Upper lobe of left lung (tissue), 6 donors: ENCODE data around the gene CAMKV. TPM values are rescaled to one million over a fixed set of nuclear protein-coding genes. Genes with fewer than 3 reads are reported as not detected.
"Not testable (repeated sequence)": the region's sequence is repeated elsewhere in the genome, so short reads cannot be mapped to it uniquely, and the experiment has no call there.

Experiments
- ATAC-seq, 2 donors: fragments of 200-7000 bp; cut with Tn5 transposase; one replicate each; pipeline ENCODE4 v1.9.1; 2022; ENCODE audit warnings: mild to moderate bottlenecking in 2 of 2, moderate library complexity in 2 of 2; ENCODE audit not compliant: low FRiP score in 2 of 2
- DNase-seq, 2 donors: peaks; one replicate each; pipeline ENCODE4 v3.0.0-alpha.2; 2019 to 2020
- H3K27ac ChIP-seq, 4 donors: fragments of 200-600 bp; sonication (generic); one replicate each; pipeline ENCODE4 v1.5.1; 2016 to 2019
- H3K27me3 ChIP-seq, 4 donors: fragments of 200-600 bp; sonication (generic); one replicate each; pipeline ENCODE4 v1.5.1; 2017 to 2019
- H3K36me3 ChIP-seq, 4 donors: fragments of 200-600 bp; sonication (generic); one replicate each; pipeline ENCODE4 v1.5.1; 2016 to 2019
- H3K4me1 ChIP-seq, 4 donors: fragments of 200-600 bp; sonication (generic); one replicate each; pipeline ENCODE4 v1.5.1; 2018 to 2019
- H3K4me3 ChIP-seq, 4 donors: fragments of 200-600 bp; sonication (generic); one replicate each; pipeline ENCODE4 v1.5.1; 2017 to 2019; ENCODE audit warnings: mild to moderate bottlenecking in 2 of 4, moderate library complexity in 1 of 4
- H3K9me3 ChIP-seq, 4 donors: fragments of 200-600 bp; sonication (generic); one replicate each; pipeline ENCODE4 v1.5.1; 2018 to 2019
- EP300 ChIP-seq, 4 donors: sonication (generic); formaldehyde crosslinking; IDR thresholded peaks; one replicate each; pipeline ENCODE4 v1.5.1; 2017; ENCODE audit warnings: antibody characterized with exemption in 4 of 4, control low read depth in 2 of 4
- POLR2A ChIP-seq, 4 donors: fragments of 450-650 bp; IDR thresholded peaks; one replicate each; pipeline ENCODE4 v1.5.1; 2016 to 2017; ENCODE audit warnings: antibody characterized with exemption in 4 of 4, mild to moderate bottlenecking in 2 of 4
- POLR2AphosphoS5 ChIP-seq, 2 donors: sonication (generic); formaldehyde crosslinking; IDR thresholded peaks; one replicate each; pipeline ENCODE4 v1.5.1; 2017; ENCODE audit warnings: antibody characterized with exemption in 2 of 2
- WGBS, 2 donors: methylation state at CpG; one replicate each; pipeline ENCODE4 v1.1.5; 2017 to 2018; 5-methylcytosine and 5-hydroxymethylcytosine counted together
- total RNA-seq, 6 donors: library from RNA; depleted of rRNA in 4 of 6; stranded (reverse); fragments of >200 nt in 4 of 6; gene quantifications; one replicate each; pipeline versions ENCODE4 v1.1.0 to v1.2.1, GENCODE V29; 2016 to 2021
- TF ChIP-seq, protein P1 (sequence below), 6 experiments: fragments of 450-650 bp in 4 of 6; fragments of 200-600 bp in 2 of 6; sonication (generic) in 2 of 6; IDR thresholded peaks; one replicate each; pipeline ENCODE4 v1.5.1; 2016 to 2019; ENCODE audit warnings: antibody characterized with exemption in 6 of 6
- donor health status: DM: no; HTN: no; CAD: no; lungs with moderate emphysema.
- donor health status: DM: no; HTN: yes; CAD: no; lungs with severe emphysema.

CAMKV gene
- total RNA-seq, 6 donors from 2014 or later, result 0.43 TPM; not detected in 5

DNA sequence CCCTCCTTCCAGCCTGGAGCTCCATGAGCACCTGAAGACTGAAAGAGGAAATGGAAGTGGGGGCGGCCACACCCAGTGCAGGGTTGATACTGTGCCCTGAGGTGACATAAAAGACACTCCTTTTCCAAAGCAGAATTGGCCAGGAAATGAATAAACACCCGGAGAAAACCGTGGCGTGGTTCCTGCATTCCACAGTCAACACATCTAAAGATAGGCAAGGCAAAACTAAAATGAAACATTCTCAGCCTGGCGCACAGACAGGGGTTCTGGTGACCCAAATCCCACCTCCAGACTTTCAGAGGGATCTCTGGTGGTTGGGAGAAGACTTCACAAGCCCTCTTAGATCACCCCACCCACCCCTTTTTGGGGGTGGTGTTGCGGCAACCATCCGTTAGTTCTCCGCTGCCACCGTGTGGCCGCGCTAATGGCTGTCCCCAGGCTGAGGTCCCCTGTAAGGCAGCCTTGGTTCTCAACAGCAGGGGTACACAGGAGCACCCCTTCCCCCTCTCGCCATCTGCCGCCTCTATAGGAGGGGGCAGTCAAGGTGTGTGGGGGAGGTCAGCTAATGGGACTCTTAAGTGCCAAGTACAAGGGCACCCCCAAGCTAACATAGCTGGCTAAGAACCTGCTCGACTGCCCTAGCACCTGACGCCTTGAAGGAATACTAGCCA lies 36.5 kb upstream of the CAMKV start:
- no peak for TF ChIP-seq EP300 (IDR thresholded peaks at IDR 0.05)
- TF ChIP-seq, protein P1, sequence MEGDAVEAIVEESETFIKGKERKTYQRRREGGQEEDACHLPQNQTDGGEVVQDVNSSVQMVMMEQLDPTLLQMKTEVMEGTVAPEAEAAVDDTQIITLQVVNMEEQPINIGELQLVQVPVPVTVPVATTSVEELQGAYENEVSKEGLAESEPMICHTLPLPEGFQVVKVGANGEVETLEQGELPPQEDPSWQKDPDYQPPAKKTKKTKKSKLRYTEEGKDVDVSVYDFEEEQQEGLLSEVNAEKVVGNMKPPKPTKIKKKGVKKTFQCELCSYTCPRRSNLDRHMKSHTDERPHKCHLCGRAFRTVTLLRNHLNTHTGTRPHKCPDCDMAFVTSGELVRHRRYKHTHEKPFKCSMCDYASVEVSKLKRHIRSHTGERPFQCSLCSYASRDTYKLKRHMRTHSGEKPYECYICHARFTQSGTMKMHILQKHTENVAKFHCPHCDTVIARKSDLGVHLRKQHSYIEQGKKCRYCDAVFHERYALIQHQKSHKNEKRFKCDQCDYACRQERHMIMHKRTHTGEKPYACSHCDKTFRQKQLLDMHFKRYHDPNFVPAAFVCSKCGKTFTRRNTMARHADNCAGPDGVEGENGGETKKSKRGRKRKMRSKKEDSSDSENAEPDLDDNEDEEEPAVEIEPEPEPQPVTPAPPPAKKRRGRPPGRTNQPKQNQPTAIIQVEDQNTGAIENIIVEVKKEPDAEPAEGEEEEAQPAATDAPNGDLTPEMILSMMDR (IDR thresholded peaks at IDR 0.05), result peak; percentile 50 to 79 (median 66)
- ATAC-seq (peak; percentile 66 to 73), DNase-seq (peak; percentile 70 to 85)
- H3K4me1 ChIP-seq, result peaks cover 41 to 51% (median 47%) of the 10 kb centered on the region in 4 donors
- WGBS, 2 donors, result 14 to 23% methylated on average over 9 to 14 of the region's 15 CpGs
- H3K27ac ChIP-seq, result peak overlapping the region; percentile 49 to 88 (median 79)
- no peaks in the 10 kb centered on the region for H3K9me3 ChIP-seq
- H3K4me3 ChIP-seq, result peak overlapping the region in 3 of 4 donors; percentile 15 to 42 (median 34)
- peaks cover 0 to 29% (median 16%) of the 10 kb centered on the region in 4 donors for H3K36me3 ChIP-seq
- H3K27me3 ChIP-seq, result no peaks in the 10 kb centered on the region

DNA sequence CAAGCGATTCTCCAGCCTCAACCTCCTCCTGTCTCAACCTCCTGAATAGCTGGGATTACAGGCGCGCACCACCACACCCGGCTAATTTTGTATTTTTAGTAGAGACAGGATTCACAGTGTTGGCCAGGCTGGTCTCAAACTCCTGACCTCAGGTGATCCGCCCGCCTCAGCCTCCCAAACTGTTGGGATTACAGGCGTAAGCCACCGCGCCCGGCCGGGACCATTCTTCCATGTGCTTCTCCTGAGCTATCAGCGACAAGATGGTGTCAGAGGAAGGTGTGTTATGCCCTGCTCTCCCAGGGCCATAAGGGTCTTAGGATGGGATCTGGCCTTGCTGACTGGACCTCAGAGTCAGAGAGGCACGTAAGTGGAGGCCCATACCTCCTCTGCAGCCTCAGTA lies 34.7 kb upstream of the CAMKV start:
- Histone ChIP-seq H3K36me3 (peaks cover 0 to 11% (median 4%) of the 10 kb centered on the region in 4 donors), H3K27ac (peak overlapping the region in 3 of 4 donors; percentile 82 to 88 (median 85)), H3K4me1 (peaks cover 47 to 66% (median 59%) of the 10 kb centered on the region in 4 donors), H3K4me3 (peak overlapping the region in 1 of 4 donors; percentile 55)
- peak in 1 of 2 donors; percentile 67 for DNase-seq
- WGBS, 2 donors, result 93 to 96% methylated on average over 9 to 13 of the region's 13 CpGs
- not testable (repeated sequence) for ATAC-seq, H3K9me3 ChIP-seq, H3K27me3 ChIP-seq

DNA sequence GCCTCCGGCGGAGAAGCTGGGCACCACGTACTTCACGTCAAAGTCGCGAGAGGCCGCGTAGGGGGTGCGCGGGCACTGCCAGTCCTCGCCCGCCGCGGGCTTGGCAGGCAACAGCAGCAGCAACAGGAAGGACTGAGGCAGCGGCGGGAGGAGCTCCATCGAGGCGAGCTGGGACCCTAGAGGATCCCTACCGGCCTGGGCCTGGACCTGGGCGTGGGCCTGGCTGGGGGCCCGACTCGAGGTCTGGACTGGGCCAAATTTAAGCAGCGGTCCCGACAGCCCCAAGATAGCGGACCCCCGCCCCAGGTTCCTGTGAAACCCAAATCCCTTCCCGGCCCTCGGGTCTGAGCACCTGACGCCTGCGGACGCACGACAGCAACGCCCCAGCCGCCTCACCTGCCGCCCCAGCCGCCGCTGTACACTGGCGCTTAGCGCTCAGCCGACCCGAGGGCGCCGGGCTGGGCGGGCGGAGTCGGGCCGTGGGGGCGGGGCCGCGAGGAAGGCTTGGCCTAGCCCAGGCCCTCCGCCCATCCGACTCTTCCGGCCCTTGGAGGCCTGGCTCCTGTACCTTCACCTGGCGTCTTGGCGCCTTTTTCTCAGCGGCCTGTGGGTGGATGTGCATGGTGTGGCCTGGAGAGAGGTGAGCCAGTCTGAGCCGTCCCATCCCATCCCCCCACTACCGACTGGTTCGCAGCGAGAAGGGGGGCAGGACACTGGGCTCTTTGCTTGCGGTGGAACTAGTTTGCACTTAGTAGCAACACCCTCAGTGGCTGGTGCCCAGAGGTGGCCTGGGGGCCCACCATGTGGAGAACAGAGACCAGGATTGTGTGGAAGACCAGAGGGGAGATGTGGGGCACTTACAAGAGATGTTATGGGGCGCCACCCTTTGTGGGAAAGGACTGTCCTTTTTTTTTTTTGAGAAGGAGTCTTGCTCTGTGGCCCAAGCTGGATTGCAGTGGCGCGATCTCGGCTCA lies 34.0 kb upstream of the CAMKV start, which contains the start of gene MST1R:
Gene MST1R (minus strand): TSS at position 423 of the 974 bp plus-strand sequence. CDS start 264 bp downstream, at position 159.
- H3K4me1 ChIP-seq, result peaks cover 47 to 66% (median 59%) of the 10 kb centered on the region in 4 donors
- peak; percentile 87 to 90 for ATAC-seq
- H3K36me3 ChIP-seq, result peaks cover 0 to 4% (median 1%) of the 10 kb centered on the region in 4 donors
- no peaks in the 10 kb centered on the region for H3K27me3 ChIP-seq
- peak within 1 kb of the TSS; percentile 34 to 55 (median 46) for H3K4me3 ChIP-seq
- no peaks in the 10 kb centered on the region for H3K9me3 ChIP-seq
- DNase-seq, result peak; percentile 93 to 98
- H3K27ac ChIP-seq, result peak within 1 kb of the TSS; percentile 66 to 88 (median 84)
- WGBS, 2 donors, result 33 to 64% methylated on average over 23 to 41 of the region's 65 CpGs
- TF ChIP-seq EP300 (IDR thresholded peaks at IDR 0.05), result no peak
- TF ChIP-seq POLR2A (IDR thresholded peaks at IDR 0.05), result peak in 3 of 4 donors; percentile 54 to 84 (median 58)
- TF ChIP-seq, protein P1 (IDR thresholded peaks at IDR 0.05), result peak in 2 of 6 experiments; percentile 8 to 42
- peak in 1 of 2 donors; percentile 66 for TF ChIP-seq POLR2AphosphoS5 (IDR thresholded peaks at IDR 0.05)

DNA sequence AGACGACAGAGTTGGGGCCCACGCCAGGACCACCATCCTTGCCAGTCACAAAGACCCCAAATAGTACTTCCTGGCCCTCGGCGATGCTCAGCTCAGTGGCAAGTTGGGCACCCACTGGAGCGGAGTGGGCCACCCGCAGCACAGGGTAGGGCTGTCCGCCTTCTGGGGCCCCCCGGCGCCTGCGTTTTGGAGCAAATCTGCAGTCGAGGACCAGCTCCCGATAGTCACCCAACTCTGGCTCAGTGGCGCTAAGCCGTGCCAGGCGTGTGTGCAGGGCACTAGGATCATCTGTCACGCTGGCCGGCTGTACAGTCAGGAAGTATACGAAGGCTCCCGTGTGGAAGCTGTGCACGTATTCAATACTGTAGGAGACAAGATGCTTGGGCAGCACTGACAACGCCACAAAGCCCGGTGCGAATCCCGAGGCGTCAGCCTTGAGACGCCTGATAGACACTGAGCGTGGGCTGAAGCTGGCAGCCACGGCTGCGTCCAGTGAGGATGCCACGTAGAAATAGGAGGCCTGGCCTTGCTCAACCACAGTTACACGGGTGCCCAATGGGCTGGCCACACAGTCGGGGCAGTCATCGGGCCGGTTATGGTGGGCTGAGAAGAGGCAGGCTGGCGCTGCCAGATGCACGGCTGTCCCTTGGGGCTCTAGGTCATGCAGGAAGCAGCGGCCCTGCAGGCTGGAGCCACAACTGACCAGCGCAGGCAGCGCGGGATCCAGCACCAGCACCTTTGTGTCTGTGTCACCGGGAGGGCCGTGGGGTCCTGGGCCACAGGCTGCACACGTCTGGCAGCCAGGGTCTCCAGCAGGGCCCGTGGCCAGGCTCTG lies 33.0 kb upstream of the CAMKV start:
- Histone ChIP-seq H3K9me3 (no peaks in the 10 kb centered on the region), H3K36me3 (peaks cover 0 to 10% (median 2%) of the 10 kb centered on the region in 4 donors), H3K4me3 (peak overlapping the region; percentile 34 to 55 (median 46)), H3K4me1 (peaks cover 47 to 66% (median 59%) of the 10 kb centered on the region in 4 donors), H3K27me3 (no peaks in the 10 kb centered on the region), H3K27ac (peak overlapping the region; percentile 69 to 88 (median 84))
- TF ChIP-seq, protein P1 (IDR thresholded peaks at IDR 0.05), result no peak
- no peak for ATAC-seq
- 90 to 91% methylated on average over 14 to 43 of the region's 44 CpGs for WGBS, 2 donors
- peak in 1 of 2 donors; percentile 81 for DNase-seq
